ENCODE data around the gene ZBTB7C. TPM values are rescaled to one million over a fixed set of nuclear protein-coding genes. Genes with fewer than 3 reads are reported as not detected.

ZBTB7C gene
- polyA plus RNA-seq, 4 donors, result 14.8 to 18.7 (median 17.2) TPM

DNA sequence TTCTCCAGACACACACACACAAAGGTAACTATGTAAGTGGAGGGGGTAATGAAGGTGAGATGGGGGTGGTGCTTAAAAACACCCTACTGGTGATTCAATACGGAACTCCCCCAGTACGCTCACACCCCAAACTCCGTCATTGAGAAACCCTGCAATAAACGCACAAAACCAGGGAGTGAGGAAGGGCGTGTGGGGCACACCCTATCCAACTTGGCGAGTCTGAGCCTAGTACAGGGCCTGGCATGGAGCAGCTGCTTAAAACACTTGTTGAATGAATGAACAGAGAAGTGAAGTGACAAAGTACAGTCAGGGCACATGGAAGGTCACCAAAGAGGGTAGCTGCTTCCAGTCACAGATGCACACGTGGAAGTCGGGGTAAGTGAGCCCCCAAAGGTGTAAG is 331.9 kb downstream of the ZBTB7C start:
- DNase-seq (ENCODE audit: low read depth in 4 of 4, low spot score in 3 of 4), result no peak

GRCh38 chr18:48076461-48076860 is 332.7 kb downstream of the ZBTB7C start:
- DNase-seq (ENCODE audit: low read depth in 4 of 4, low spot score in 3 of 4), result no peak

DNA sequence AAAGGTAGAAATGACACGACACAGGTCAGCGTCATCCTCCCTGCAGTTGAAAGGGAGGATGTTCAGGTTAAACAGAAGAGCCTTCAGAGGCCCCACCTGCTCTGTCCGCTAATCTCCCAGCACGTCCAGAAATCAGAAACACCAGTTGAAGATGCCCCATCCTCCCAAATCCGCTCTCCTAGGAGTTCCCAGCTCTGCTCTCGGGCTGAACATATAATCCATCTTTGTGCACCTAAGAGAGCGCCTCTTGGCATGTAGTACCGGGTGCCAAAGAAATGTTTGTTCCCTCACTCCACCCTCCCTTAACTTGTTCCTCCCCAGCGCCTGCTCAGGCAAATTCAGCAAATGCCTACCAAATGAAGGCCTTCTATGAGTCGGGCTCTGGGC is 333.5 kb downstream of the ZBTB7C start:
- no peak for DNase-seq (ENCODE audit: low read depth in 4 of 4, low spot score in 3 of 4)

GRCh38 chr18:48074929-48075706 is 334.1 kb downstream of the ZBTB7C start:
- DNase-seq (ENCODE audit: low read depth in 4 of 4, low spot score in 3 of 4), result no peak

- no peak for DNase-seq (ENCODE audit: low read depth in 4 of 4, low spot score in 3 of 4)
Measured at GRCh38 chr18:48073211-48073930, 335.8 kb downstream of the ZBTB7C start.

DNA sequence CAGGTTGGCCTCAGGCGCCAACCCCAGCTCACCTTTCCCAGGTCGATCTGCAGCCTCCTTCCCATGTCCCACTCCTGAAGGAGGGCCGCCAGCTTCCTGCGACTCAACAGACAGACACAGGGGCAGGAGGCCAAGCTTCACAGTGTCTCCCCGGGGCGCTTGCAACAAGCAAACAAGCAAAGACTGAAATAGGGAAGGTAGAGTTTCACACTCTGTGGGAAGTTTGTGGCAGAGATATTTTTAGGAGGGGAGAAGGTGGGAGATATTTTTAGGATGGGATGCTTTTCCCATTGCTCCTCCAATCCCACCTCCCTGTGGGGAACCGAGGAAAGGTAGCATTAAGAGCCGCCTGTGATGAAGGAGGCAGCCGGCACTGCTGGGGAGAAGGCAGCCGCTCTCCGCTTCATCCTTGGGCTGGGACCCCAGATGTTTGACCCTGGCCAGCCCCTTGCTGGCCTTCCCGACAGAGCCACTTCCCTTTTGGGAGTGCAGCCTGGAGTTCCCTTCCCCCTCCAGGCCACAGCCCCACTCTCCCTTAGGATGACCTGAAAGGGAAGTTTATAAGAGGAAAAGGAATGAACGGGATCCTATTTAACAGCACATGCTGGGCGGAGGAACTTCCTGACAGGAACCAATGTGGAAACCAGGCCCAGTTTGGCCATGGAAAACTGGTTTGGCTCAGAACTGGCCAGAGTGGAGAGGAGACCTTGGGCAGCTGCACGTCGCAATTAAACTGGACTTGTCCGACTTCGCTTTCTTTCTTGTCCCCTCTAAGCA is 336.6 kb downstream of the ZBTB7C start:
- no peak for DNase-seq (ENCODE audit: low read depth in 4 of 4, low spot score in 3 of 4)

- DNase-seq (ENCODE audit: low read depth in 4 of 4, low spot score in 3 of 4), result no peak
Measured at GRCh38 chr18:48068916-48069445, 340.2 kb downstream of the ZBTB7C start.

DNA sequence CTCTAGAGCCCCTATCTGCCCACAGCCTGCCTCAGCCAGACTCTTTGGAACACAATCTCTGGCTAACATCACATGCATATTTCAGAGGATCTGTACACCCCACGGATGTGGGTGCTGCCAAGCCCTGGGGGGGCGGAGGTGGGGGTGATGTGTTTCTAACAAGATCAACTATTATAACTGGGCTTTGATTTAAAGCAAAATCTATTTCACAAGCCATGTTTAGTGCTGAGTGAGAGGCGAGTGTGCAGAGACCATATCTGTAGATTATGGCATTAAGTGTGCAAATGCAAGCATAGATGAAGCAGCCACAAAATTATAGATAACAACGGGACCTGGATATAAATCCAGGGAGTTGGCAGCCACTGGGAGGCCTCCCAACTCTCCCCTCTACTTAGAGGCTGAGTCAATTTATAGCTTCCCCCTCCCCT is 342.9 kb downstream of the ZBTB7C start:
- DNase-seq (ENCODE audit: low read depth in 4 of 4, low spot score in 3 of 4), result no peak

- DNase-seq (ENCODE audit: low read depth in 4 of 4, low spot score in 3 of 4), result no peak
Measured at GRCh38 chr18:48065601-48065995, 343.6 kb downstream of the ZBTB7C start.

GRCh38 chr18:48064978-48065600 is 344.1 kb downstream of the ZBTB7C start:
- DNase-seq (ENCODE audit: low read depth in 4 of 4, low spot score in 3 of 4), result peak in 1 of 4 donors; percentile 21

GRCh38 chr18:48061781-48062570 is 347.2 kb downstream of the ZBTB7C start:
- DNase-seq (ENCODE audit: low read depth in 4 of 4, low spot score in 3 of 4), result no peak

DNA sequence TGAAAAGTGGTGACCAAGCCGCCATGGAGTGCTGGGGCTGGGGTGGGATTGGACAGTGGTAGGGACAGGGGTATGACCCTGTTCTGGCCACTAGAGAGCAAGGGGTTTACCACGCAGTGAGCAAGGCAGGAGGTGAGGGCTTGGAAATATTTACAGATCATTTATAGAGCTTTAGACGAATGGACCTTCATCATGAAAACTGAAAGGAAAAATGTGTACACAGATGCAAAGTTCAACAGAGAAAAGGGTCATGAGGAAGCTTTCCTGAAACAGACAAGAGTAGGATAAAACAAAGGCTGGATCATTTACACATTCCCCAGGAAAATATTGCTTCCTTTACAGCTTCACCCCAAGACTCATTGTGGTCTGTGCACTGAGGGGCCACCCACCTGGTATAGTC is 348.2 kb downstream of the ZBTB7C start:
- no peak for DNase-seq (ENCODE audit: low read depth in 4 of 4, low spot score in 3 of 4)

GRCh38 chr18:48060346-48060745 is 348.8 kb downstream of the ZBTB7C start:
- no peak for DNase-seq (ENCODE audit: low read depth in 4 of 4, low spot score in 3 of 4)

GRCh38 chr18:48059455-48060010 is 349.6 kb downstream of the ZBTB7C start:
- DNase-seq (ENCODE audit: low read depth in 4 of 4, low spot score in 3 of 4), result peak in 3 of 4 donors; percentile 47 to 63 (median 61)

GRCh38 chr18:48058486-48058885 is 350.7 kb downstream of the ZBTB7C start:
- DNase-seq (ENCODE audit: low read depth in 4 of 4, low spot score in 3 of 4), result no peak

DNA sequence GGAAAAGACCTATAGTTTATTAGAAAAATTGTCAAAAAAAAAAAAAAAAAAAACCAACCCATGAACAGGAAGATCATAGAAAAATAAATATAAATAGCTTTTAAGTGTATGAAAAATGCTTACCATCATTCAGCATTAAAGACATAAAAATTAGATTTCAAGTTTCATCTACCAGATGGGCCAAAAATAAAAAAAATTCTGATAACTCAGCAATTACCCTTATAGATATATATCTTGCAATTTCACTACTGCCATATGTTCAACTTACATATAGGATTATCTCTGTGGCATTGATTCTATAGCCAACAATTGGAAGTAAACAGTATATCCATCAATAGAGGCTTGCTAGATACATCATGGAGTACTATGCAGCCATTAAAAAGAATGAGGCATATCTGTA is 352.2 kb downstream of the ZBTB7C start:
- no peak for DNase-seq (ENCODE audit: low read depth in 4 of 4, low spot score in 3 of 4)

- DNase-seq (ENCODE audit: low read depth in 4 of 4, low spot score in 3 of 4), result no peak
Measured at GRCh38 chr18:48055351-48055750, 353.8 kb downstream of the ZBTB7C start.

DNA sequence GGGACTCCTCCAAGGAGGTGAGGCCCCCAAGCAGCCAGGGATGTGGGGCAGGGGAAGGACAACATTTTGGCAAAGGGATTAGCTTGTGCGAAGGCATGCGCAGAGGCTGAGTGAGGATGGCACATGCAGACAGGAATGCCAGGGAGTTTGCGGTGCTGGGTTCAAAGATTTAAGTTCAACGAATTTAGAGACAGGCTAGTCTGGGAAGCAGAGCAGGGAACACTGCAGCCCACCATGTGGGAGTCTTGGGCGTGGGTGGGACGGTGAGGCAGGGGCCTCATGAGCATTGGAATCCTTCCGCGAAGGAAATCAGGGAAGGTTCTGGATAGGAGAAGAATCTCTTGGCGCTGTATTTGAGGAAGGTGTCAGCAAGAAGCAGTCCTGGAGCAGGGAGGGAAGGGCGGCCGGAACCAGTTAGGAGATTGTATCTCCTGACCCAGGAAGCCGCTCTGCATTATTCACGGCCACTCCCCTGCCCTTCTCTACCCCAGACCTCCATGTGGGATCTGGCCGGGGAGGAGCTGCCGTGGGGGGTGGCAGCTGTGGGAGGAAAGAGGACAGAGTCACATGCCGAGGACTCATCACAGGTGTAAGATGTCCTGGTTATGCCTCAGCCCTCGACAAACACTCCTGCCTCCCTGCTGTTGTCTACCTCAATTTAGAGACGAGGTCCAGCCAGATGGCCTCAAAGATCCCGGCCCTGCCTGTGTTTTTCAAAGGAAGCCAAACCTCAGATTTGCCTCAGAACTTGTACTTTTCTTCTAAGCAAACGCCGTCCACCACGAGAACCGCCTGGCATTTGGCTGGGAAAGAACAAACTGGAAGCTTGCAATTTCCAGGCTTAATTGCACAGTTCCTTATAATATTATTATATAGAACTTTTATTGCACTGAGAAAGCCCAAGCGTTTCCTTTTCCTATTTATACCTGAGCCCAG is 355.0 kb downstream of the ZBTB7C start:
- DNase-seq (ENCODE audit: low read depth in 4 of 4, low spot score in 3 of 4), result no peak
